Vagina (tissue), 2 donors: Measurements from ENCODE around the gene FOXP4. TPM values are rescaled to one million over a fixed set of nuclear protein-coding genes. Genes with fewer than 3 reads are reported as not detected.
A peak's percentile ranks its signal among the peaks of the same experiment; 100 is the strongest.

Experiments
- DNase-seq, 2 donors: peaks; one replicate each; pipeline ENCODE4 v3.0.0-alpha.2; 2017; ENCODE audit errors: extremely low spot score in 2 of 2
- H3K27ac ChIP-seq: fragments of 200-600 bp; sonication (generic); one replicate; pipeline ENCODE4 v1.5.1; 2019
- H3K27me3 ChIP-seq: fragments of 200-600 bp; sonication (generic); one replicate; pipeline ENCODE4 v1.5.1; 2019
- H3K36me3 ChIP-seq, 2 donors: fragments of 200-600 bp; sonication (generic); one replicate each; pipeline ENCODE4 v1.5.1; 2017 to 2019
- H3K4me1 ChIP-seq: fragments of 200-600 bp; sonication (generic); one replicate; pipeline ENCODE4 v1.5.1; 2019
- H3K4me3 ChIP-seq, 2 donors: fragments of 200-600 bp; sonication (generic); 1 replicate in 1 of 2; 2 replicates in 1 of 2; pipeline ENCODE4 v1.5.1; 2016 to 2019
- H3K9me3 ChIP-seq: fragments of 200-600 bp; sonication (generic); one replicate; pipeline ENCODE4 v1.5.1; 2019
- CTCF ChIP-seq, 3 experiments: fragments of 450-650 bp in 2 of 3; fragments of 200-600 bp in 1 of 3; sonication (generic) in 1 of 3; IDR thresholded peaks; one replicate each; pipeline ENCODE4 v1.5.1; 2017 to 2019; ENCODE audit warnings: antibody characterized with exemption in 3 of 3, mild to moderate bottlenecking in 2 of 3, moderate library complexity in 2 of 3
- POLR2A ChIP-seq, 2 donors: fragments of 450-650 bp; IDR thresholded peaks; one replicate each; pipeline ENCODE4 v1.6.1; 2017; ENCODE audit warnings: antibody characterized with exemption in 2 of 2, mild to moderate bottlenecking in 2 of 2, moderate library complexity in 2 of 2
- POLR2AphosphoS5 ChIP-seq, 2 donors: sonication (generic); formaldehyde crosslinking; IDR thresholded peaks; one replicate each; pipeline ENCODE4 v1.9.0; 2017; ENCODE audit warnings: antibody characterized with exemption in 2 of 2, mild to moderate bottlenecking in 2 of 2, low read depth in 1 of 2; ENCODE audit not compliant: insufficient read depth in 1 of 2
- intact Hi-C: fragments of 100-400 bp; cut with DNase I; formaldehyde crosslinking; loops from one replicate; pipeline ENCODE4 v1.15.1; 2023
- total RNA-seq: library from RNA; depleted of rRNA; stranded (reverse); fragments of >200 nt; gene quantifications from one replicate; pipeline ENCODE4 v1.2.3, GENCODE V29; 2016

Gene FOXP4
- total RNA-seq, 1 donor from 2014 or later, result 7.4 TPM

DNA sequence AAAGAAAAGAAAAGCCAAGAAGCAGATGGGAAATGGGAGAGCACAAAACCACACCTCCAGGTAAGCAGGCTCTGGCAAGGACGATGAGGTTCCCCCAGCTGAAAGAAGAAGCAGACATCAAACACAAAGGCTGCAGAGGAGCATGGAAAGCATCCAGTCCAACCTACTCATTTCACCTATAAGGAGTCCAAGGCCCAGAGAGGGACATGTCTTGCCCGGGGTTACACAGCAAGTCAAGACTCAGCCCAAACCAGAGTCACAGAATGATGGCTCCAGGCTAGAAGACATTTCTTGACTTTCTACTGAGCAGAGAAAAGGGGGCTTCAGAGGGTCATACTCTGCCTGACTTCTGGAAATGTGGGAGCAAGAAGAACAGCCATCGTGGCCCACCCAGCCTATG lies 45.6 kb upstream of the FOXP4 start:
- intact Hi-C loops, result loop anchor here (5.0 to 10.0 kb wide), 2 partner anchors 48 to 76 kb away; no protein-coding TSS in a partner anchor
- Histone ChIP-seq H3K36me3 (no peaks in the 10 kb centered on the region), H3K4me3 (no peak overlapping the region), H3K4me1 (peaks cover 25% of the 10 kb centered on the region), H3K9me3 (no peaks in the 10 kb centered on the region), H3K27ac (no peak overlapping the region), H3K27me3 (no peaks in the 10 kb centered on the region)
- no peak for DNase-seq
- TF ChIP-seq CTCF (IDR thresholded peaks at IDR 0.05) (no peak), POLR2AphosphoS5 (IDR thresholded peaks at IDR 0.05; ENCODE audit: insufficient read depth in 1 of 2, low read depth in 1 of 2) (no peak), POLR2A (IDR thresholded peaks at IDR 0.05) (no peak)

- Histone ChIP-seq H3K36me3 (no peaks in the 10 kb centered on the region), H3K4me3 (no peak overlapping the region), H3K27me3 (no peaks in the 10 kb centered on the region), H3K4me1 (peaks cover 30% of the 10 kb centered on the region), H3K27ac (no peak overlapping the region), H3K9me3 (no peaks in the 10 kb centered on the region)
- DNase-seq, result no peak
- no peak for TF ChIP-seq POLR2A (IDR thresholded peaks at IDR 0.05)
- no peak for TF ChIP-seq POLR2AphosphoS5 (IDR thresholded peaks at IDR 0.05; ENCODE audit: insufficient read depth in 1 of 2, low read depth in 1 of 2)
- no peak for TF ChIP-seq CTCF (IDR thresholded peaks at IDR 0.05)
- intact Hi-C loops, result loop anchor here (5.0 to 10.0 kb wide), 2 partner anchors 50 to 78 kb away; no protein-coding TSS in a partner anchor
Observed at GRCh38 chr6:41502566-41502916, 43.6 kb upstream of the FOXP4 start.

GRCh38 chr6:41502917-41503671 lies 43.1 kb upstream of the FOXP4 start:
- Histone ChIP-seq H3K27me3 (no peaks in the 10 kb centered on the region), H3K27ac (no peak overlapping the region), H3K4me3 (peak overlapping the region in 1 of 2 donors; percentile 45), H3K36me3 (no peaks in the 10 kb centered on the region), H3K9me3 (no peaks in the 10 kb centered on the region), H3K4me1 (peaks cover 30% of the 10 kb centered on the region)
- intact Hi-C loops, result loop anchor here (5.0 to 10.0 kb wide), 2 partner anchors 51 to 78 kb away; no protein-coding TSS in a partner anchor
- TF ChIP-seq POLR2A (IDR thresholded peaks at IDR 0.05) (no peak), CTCF (IDR thresholded peaks at IDR 0.05) (no peak), POLR2AphosphoS5 (IDR thresholded peaks at IDR 0.05; ENCODE audit: insufficient read depth in 1 of 2, low read depth in 1 of 2) (no peak)
- DNase-seq, result no peak

DNA sequence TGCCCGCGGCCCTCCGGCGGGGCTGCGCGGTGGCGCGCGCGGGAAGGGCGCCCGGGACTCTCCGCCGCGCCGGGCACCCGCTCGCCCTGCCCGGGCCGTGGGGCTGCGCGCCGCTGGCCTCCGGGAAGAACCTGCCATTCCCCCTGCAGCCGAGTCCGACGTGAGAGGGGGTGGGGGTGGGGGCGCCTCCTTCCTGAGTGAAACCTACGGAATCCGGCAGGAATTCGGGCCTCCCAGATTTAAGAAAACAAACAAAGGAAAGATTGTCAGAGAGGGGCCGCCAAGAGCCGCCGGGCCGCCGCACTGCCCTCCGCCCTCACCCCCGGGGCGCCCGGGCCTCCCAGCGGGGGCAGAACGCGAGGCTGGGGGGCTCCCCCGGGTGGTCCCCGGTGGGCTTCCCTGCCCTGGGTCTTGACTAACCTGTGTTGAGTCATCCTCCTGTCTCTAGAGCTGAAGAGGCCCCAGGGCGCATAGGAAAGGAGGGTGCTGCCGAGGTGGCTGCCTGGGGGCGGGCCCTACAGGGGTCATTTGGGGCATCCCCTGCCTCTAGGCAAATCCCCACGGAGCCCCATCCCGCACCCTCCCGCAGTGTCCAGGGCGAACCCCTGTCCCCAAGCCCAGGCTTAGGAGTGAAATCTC lies 42.2 kb upstream of the FOXP4 start:
- no peaks in the 10 kb centered on the region for H3K27me3 ChIP-seq
- no peaks in the 10 kb centered on the region for H3K36me3 ChIP-seq
- no peak for DNase-seq
- intact Hi-C loops, result loop anchor here (5.0 to 10.0 kb wide), 2 partner anchors 52 to 79 kb away; no protein-coding TSS in a partner anchor
- peaks cover 30% of the 10 kb centered on the region for H3K4me1 ChIP-seq
- no peaks in the 10 kb centered on the region for H3K9me3 ChIP-seq
- TF ChIP-seq POLR2AphosphoS5 (IDR thresholded peaks at IDR 0.05; ENCODE audit: insufficient read depth in 1 of 2, low read depth in 1 of 2), result no peak
- TF ChIP-seq POLR2A (IDR thresholded peaks at IDR 0.05), result no peak
- no peak for TF ChIP-seq CTCF (IDR thresholded peaks at IDR 0.05)
- H3K27ac ChIP-seq, result peak overlapping the region; percentile 62
- peak overlapping the region; percentile 36 to 45 for H3K4me3 ChIP-seq
